Measurements from ENCODE around the gene TXNDC16. TPM values are rescaled to one million over a fixed set of nuclear protein-coding genes. Genes with fewer than 3 reads are reported as not detected.

TXNDC16 gene
- polyA plus RNA-seq, 1 donor (not counting 4 experiments of a cell fraction or from before 2014, with no cell fraction given), result 1.9 TPM

DNA sequence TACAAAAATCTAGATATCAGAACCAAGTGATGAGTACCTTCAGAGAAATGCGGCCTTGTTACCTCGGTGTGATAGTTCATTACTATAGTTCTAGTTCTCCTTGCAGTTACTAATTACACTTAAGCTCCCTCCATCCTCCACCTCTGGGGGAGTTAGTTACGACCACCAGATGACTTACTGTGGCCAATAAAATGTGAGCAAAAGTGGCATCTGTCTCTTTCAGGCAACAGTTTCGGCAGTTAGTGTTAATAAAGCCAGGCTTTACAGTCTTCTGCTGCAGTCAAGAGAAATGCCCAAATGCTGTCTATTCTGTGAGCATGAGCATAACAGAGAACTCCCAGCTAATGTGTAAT lies 6.0 kb downstream of the TXNDC16 start:
- TF ChIP-seq EZH2 (IDR thresholded peaks at IDR 0.05; ENCODE audit: low read length), result no peak
- TF ChIP-seq, protein P1, sequence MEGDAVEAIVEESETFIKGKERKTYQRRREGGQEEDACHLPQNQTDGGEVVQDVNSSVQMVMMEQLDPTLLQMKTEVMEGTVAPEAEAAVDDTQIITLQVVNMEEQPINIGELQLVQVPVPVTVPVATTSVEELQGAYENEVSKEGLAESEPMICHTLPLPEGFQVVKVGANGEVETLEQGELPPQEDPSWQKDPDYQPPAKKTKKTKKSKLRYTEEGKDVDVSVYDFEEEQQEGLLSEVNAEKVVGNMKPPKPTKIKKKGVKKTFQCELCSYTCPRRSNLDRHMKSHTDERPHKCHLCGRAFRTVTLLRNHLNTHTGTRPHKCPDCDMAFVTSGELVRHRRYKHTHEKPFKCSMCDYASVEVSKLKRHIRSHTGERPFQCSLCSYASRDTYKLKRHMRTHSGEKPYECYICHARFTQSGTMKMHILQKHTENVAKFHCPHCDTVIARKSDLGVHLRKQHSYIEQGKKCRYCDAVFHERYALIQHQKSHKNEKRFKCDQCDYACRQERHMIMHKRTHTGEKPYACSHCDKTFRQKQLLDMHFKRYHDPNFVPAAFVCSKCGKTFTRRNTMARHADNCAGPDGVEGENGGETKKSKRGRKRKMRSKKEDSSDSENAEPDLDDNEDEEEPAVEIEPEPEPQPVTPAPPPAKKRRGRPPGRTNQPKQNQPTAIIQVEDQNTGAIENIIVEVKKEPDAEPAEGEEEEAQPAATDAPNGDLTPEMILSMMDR (optimal IDR thresholded peaks at IDR 0.05 in 1 of 3, IDR thresholded peaks at IDR 0.05 in 1 of 3, conservative IDR thresholded peaks at IDR 0.05 in 1 of 3; ENCODE audit: extremely low read depth in 1 of 3, insufficient read depth in 2 of 3, low read length in 3 of 3), result no peak
- H3K9me1 ChIP-seq (ENCODE audit: control insufficient read depth, extremely low read depth, insufficient read depth, low read length), result no peaks in the 10 kb centered on the region
- H3K27ac ChIP-seq (ENCODE audit: control insufficient read depth, insufficient read depth, low read length), result no peak overlapping the region
- FAIRE-seq (no peak), DNase-seq (ENCODE audit: low read depth, low spot score) (no peak)
- H3K9me3 ChIP-seq (ENCODE audit: control insufficient read depth, low read depth, low read length), result no peaks in the 10 kb centered on the region
- no peaks in the 10 kb centered on the region for H3K27me3 ChIP-seq (ENCODE audit: control insufficient read depth, extremely low read depth, insufficient read depth, low read length)
- no peak overlapping the region for H2AFZ ChIP-seq (ENCODE audit: control insufficient read depth, low read length)
- H3K36me3 ChIP-seq (ENCODE audit: control insufficient read depth in 2 of 2, extremely low read depth in 1 of 2, insufficient read depth in 2 of 2, low read length in 2 of 2), result no peaks in the 10 kb centered on the region
- H3K9ac ChIP-seq (ENCODE audit: control insufficient read depth, extremely low read depth, insufficient read depth, low read length), result no peak overlapping the region
- no peaks in the 10 kb centered on the region for H3K79me2 ChIP-seq (ENCODE audit: control insufficient read depth, insufficient read depth, low read length)
- no peaks in the 10 kb centered on the region for H4K20me1 ChIP-seq (ENCODE audit: control insufficient read depth, extremely low read depth, insufficient read depth, low read length)
- H3K4me1 ChIP-seq (ENCODE audit: control insufficient read depth, extremely low read depth, insufficient read depth, low read length), result peaks cover 4% of the 10 kb centered on the region
- H3K4me2 ChIP-seq (ENCODE audit: control insufficient read depth, extremely low read depth, insufficient read depth, low read depth, low read length), result no peak overlapping the region
- H3K4me3 ChIP-seq (ENCODE audit: control insufficient read depth in 2 of 3, extremely low read depth in 1 of 3, insufficient read depth in 2 of 3, low read depth in 1 of 3, low read length in 3 of 3), result no peak overlapping the region
- dilution Hi-C loops (cut with MboI; ENCODE audit: extremely low pct_ligation_motif_present, low sequenced_read_pairs), result no loop called here

DNA sequence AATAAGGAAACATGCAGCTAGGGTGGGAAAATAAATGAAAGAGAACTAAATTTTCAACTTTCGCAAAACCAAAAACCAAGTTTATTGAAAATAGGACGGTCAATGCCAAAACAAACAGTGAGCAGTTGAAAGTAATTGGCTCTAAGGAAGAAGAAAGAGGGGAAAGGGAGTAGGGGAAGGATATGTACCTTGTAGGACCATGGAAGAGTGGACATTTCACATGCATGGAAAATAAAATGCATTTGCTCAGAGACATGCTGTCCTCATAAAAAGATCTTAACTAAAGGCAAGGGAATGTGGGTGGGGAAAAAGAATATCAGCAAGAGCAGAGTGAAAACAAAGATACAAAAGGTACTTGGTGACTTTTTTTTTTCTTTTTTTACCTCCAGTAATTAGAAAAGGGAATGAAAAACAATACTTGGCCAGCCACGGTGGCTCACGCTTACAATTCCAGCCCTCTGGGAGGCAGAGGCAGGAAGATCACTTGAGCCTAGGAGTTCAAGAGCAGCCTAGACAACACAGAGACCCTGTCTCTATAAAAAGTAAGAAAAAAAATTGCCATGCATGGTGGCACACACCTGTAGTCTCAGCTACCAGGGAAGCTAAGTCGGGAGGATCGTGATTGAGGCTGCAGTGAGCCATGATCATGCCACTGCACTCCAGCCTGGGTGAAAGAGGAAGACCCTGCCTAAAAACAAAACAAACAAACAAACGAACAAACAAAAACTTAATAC lies 6.6 kb downstream of the TXNDC16 start:
- Histone ChIP-seq H3K36me3 (ENCODE audit: control insufficient read depth in 2 of 2, extremely low read depth in 1 of 2, insufficient read depth in 2 of 2, low read length in 2 of 2) (no peaks in the 10 kb centered on the region), H3K4me1 (ENCODE audit: control insufficient read depth, extremely low read depth, insufficient read depth, low read length) (no peaks in the 10 kb centered on the region), H3K9me1 (ENCODE audit: control insufficient read depth, extremely low read depth, insufficient read depth, low read length) (no peaks in the 10 kb centered on the region), H2AFZ (ENCODE audit: control insufficient read depth, low read length) (no peak overlapping the region), H4K20me1 (ENCODE audit: control insufficient read depth, extremely low read depth, insufficient read depth, low read length) (no peaks in the 10 kb centered on the region), H3K4me3 (ENCODE audit: control insufficient read depth in 2 of 3, extremely low read depth in 1 of 3, insufficient read depth in 2 of 3, low read depth in 1 of 3, low read length in 3 of 3) (no peak overlapping the region), H3K79me2 (ENCODE audit: control insufficient read depth, insufficient read depth, low read length) (no peaks in the 10 kb centered on the region), H3K4me2 (ENCODE audit: control insufficient read depth, extremely low read depth, insufficient read depth, low read depth, low read length) (no peak overlapping the region), H3K9ac (ENCODE audit: control insufficient read depth, extremely low read depth, insufficient read depth, low read length) (no peak overlapping the region), H3K27ac (ENCODE audit: control insufficient read depth, insufficient read depth, low read length) (no peak overlapping the region), H3K27me3 (ENCODE audit: control insufficient read depth, extremely low read depth, insufficient read depth, low read length) (no peaks in the 10 kb centered on the region), H3K9me3 (ENCODE audit: control insufficient read depth, low read depth, low read length) (no peaks in the 10 kb centered on the region)
- no peak for TF ChIP-seq EZH2 (IDR thresholded peaks at IDR 0.05; ENCODE audit: low read length)
- TF ChIP-seq, protein P1 (optimal IDR thresholded peaks at IDR 0.05 in 1 of 3, IDR thresholded peaks at IDR 0.05 in 1 of 3, conservative IDR thresholded peaks at IDR 0.05 in 1 of 3; ENCODE audit: extremely low read depth in 1 of 3, insufficient read depth in 2 of 3, low read length in 3 of 3), result no peak
- DNase-seq (ENCODE audit: low read depth, low spot score) (no peak), FAIRE-seq (no peak)
- dilution Hi-C loops (cut with MboI; ENCODE audit: extremely low pct_ligation_motif_present, low sequenced_read_pairs), result no loop called here

Measured in keratinocyte (primary cell).